Colonic mucosa (tissue), 4 donors: ENCODE data around the gene TMEM150B. TPM values are rescaled to one million over a fixed set of nuclear protein-coding genes. Genes with fewer than 3 reads are reported as not detected.

Experiments
- DNase-seq: peaks from one replicate; pipeline ENCODE4 v3.0.0-alpha.2; 2020
- H3K27ac ChIP-seq: fragments of 200-600 bp; one replicate; pipeline ENCODE4 v1.8.0; 2021
- H3K27me3 ChIP-seq: fragments of 200-600 bp; one replicate; pipeline ENCODE4 v1.8.0; 2021
- H3K36me3 ChIP-seq: fragments of 200-600 bp; one replicate; pipeline ENCODE4 v1.8.0; 2021
- H3K4me1 ChIP-seq: fragments of 200-600 bp; one replicate; pipeline ENCODE4 v1.8.0; 2021; ENCODE audit warnings: mild to moderate bottlenecking
- H3K4me3 ChIP-seq: fragments of 200-600 bp; one replicate; pipeline ENCODE4 v1.8.0; 2021
- H3K9ac ChIP-seq, 2 donors: one replicate each; pipeline ENCODE4 v1.7.0; 2013; ENCODE audit warnings: control low read depth in 2 of 2, low read depth in 2 of 2, low read length in 2 of 2
- H3K9me3 ChIP-seq: fragments of 200-600 bp; one replicate; pipeline ENCODE4 v1.8.0; 2021
- intact Hi-C: fragments of 100-400 bp; cut with DNase I; formaldehyde crosslinking; loops from one replicate; pipeline ENCODE4 v1.14.1; 2022
- total RNA-seq, 2 donors: library from RNA; stranded (reverse); fragmentation: NEBNext Ultra II Directional in 1 of 2; extraction: Animal tissue kit (Norgen Biotek cat#: 25700) in 1 of 2; gene quantifications; one replicate each; pipeline ENCODE4 v1.2.1, GENCODE V29; 2021
- TF ChIP-seq, protein P1 (sequence below): fragments of 200-600 bp; IDR thresholded peaks from one replicate; pipeline ENCODE4 v1.8.0; 2022; ENCODE audit warnings: antibody characterized with exemption, mild to moderate bottlenecking
- donor health status: healthy.
- donor health status: DM: no; HTN: no; CAD: no.
- donor health status: DM: no; HTN: no; CAD: no.

Gene TMEM150B
- total RNA-seq, 2 donors from 2014 or later = 9.7 to 47.2 TPM

DNA sequence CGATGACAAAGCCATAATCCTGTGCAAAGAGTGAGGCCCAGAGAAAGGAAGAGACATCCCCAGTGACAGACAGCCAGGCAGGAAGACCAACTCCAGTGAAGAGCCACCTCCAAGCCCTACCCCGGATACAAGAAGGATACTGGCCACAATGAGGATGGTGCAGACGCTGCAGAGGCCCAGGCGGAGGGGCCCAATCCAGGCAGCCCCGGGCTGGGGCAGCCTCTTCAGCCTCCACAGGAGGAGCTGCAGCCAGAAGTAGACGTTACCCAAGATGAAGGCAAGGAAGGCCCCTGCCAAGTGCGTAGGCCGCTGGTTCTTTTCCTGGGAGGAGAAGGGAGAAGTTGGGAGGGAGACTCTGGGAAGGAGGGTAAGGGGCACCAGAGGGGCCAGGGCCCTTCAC is 8.5 kb downstream of the TMEM150B start:
- no peak overlapping the region for H3K4me3 ChIP-seq
- DNase-seq = no peak

DNA sequence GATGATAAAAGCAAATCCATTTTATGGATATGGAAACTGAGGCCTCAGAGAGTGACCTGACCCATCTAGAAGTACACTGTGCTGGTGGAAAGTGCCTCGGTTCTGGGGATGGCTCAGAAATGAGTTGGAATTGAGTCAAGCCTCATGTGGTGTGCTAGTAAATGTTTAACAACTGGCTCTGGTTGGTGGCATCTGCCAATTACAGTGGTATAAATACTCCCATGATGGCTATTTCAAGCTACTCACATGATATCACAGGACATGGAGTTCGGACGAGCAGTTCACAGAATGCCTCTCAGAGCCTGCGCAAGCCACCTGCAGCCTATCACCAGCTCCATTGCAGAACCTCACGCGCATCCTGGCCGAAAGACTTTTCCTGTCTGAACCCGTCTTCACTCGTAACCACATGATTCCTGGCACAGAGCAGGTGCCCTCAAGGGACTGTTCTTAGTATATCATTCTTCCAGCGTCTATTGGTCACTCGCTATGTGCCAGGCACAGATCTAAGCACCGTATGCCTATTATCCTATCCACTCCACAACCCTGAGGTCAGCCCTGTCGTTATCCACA is 9.1 kb downstream of the TMEM150B start:
- TF ChIP-seq, protein P1, sequence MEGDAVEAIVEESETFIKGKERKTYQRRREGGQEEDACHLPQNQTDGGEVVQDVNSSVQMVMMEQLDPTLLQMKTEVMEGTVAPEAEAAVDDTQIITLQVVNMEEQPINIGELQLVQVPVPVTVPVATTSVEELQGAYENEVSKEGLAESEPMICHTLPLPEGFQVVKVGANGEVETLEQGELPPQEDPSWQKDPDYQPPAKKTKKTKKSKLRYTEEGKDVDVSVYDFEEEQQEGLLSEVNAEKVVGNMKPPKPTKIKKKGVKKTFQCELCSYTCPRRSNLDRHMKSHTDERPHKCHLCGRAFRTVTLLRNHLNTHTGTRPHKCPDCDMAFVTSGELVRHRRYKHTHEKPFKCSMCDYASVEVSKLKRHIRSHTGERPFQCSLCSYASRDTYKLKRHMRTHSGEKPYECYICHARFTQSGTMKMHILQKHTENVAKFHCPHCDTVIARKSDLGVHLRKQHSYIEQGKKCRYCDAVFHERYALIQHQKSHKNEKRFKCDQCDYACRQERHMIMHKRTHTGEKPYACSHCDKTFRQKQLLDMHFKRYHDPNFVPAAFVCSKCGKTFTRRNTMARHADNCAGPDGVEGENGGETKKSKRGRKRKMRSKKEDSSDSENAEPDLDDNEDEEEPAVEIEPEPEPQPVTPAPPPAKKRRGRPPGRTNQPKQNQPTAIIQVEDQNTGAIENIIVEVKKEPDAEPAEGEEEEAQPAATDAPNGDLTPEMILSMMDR = no peak
- Histone ChIP-seq H3K4me1 (no peaks in the 10 kb centered on the region), H3K9me3 (no peaks in the 10 kb centered on the region), H3K36me3 (no peaks in the 10 kb centered on the region), H3K9ac (no peak overlapping the region), H3K27me3 (no peaks in the 10 kb centered on the region), H3K4me3 (no peak overlapping the region), H3K27ac (no peak overlapping the region)
- no peak for DNase-seq
- intact Hi-C loops = no loop called here

More for the DNA sequence above, 8.5 kb downstream of the TMEM150B start:
- Histone ChIP-seq H3K9ac (no peak overlapping the region), H3K9me3 (no peaks in the 10 kb centered on the region), H3K4me1 (no peaks in the 10 kb centered on the region), H3K27ac (no peak overlapping the region), H3K36me3 (no peaks in the 10 kb centered on the region), H3K27me3 (no peaks in the 10 kb centered on the region)
- intact Hi-C loops = no loop called here
- TF ChIP-seq, protein P1 = no peak

GRCh38 chr19:55314396-55314795 is 10.7 kb downstream of the TMEM150B start:
- no peaks in the 10 kb centered on the region for H3K9me3 ChIP-seq
- H3K4me1 ChIP-seq = no peaks in the 10 kb centered on the region
- no peak overlapping the region for H3K9ac ChIP-seq
- H3K27ac ChIP-seq = no peak overlapping the region
- H3K27me3 ChIP-seq = no peaks in the 10 kb centered on the region
- no peaks in the 10 kb centered on the region for H3K36me3 ChIP-seq
- TF ChIP-seq, protein P1 = no peak
- DNase-seq = no peak
- no peak overlapping the region for H3K4me3 ChIP-seq
- intact Hi-C loops = no loop called here

GRCh38 chr19:55312621-55313512 is 12.3 kb downstream of the TMEM150B start:
- DNase-seq = no peak
- Histone ChIP-seq H3K9ac (no peak overlapping the region), H3K4me3 (no peak overlapping the region), H3K9me3 (no peaks in the 10 kb centered on the region), H3K36me3 (no peaks in the 10 kb centered on the region), H3K4me1 (no peaks in the 10 kb centered on the region), H3K27me3 (no peaks in the 10 kb centered on the region), H3K27ac (no peak overlapping the region)
- intact Hi-C loops = no loop called here
- TF ChIP-seq, protein P1 = no peak

GRCh38 chr19:55311797-55312196 is 13.3 kb downstream of the TMEM150B start:
- TF ChIP-seq, protein P1 = no peak
- Histone ChIP-seq H3K4me1 (no peaks in the 10 kb centered on the region), H3K4me3 (no peak overlapping the region), H3K27ac (no peak overlapping the region), H3K9ac (no peak overlapping the region), H3K9me3 (no peaks in the 10 kb centered on the region), H3K36me3 (no peaks in the 10 kb centered on the region), H3K27me3 (no peaks in the 10 kb centered on the region)
- intact Hi-C loops = no loop called here
- no peak for DNase-seq
